OCI-LY1 (cell line): Measurements from ENCODE around the gene SLC27A1.

ENCODE experiments used
- EZH2 ChIP-seq: fragments of 200-600 bp; sonication (generic), shearing (Covaris generic); IDR thresholded peaks from 2 replicates; pipeline ENCODE4 v1.8.0; 2017; ENCODE audit warnings: borderline replicate concordance, mixed run types, mild to moderate bottlenecking, antibody characterized with exemption, low read length, moderate library complexity, mixed read lengths
- TF ChIP-seq, protein P1 (sequence below): fragments of 200-600 bp; sonication (generic), shearing (Covaris generic); IDR thresholded peaks from 2 replicates; pipeline ENCODE4 v1.5.1; 2017; ENCODE audit warnings: mild to moderate bottlenecking, antibody characterized with exemption, low read length, moderate library complexity, mixed read lengths

DNA sequence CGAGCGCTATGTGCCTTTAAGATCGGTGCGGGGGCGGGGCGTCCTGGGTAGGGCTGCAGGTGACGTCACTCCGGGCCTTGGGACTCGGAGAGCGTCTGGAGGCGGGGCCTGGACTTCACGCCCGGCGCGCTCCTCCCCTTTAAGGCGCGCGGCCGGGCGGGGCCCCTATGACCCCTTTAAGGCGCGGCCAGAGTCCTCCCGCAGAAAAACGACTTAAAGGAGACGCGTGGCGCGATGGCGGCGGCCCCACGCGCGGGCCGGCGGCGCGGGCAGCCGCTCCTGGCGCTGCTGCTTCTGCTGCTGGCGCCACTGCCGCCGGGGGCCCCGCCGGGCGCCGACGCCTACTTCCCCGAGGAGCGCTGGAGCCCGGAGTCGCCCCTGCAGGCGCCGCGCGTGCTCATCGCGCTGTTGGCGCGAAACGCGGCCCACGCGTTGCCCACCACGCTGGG, 85.2 kb downstream of the SLC27A1 start, which contains the start of gene COLGALT1:
- TF ChIP-seq EZH2 = no peak
- TF ChIP-seq, protein P1, sequence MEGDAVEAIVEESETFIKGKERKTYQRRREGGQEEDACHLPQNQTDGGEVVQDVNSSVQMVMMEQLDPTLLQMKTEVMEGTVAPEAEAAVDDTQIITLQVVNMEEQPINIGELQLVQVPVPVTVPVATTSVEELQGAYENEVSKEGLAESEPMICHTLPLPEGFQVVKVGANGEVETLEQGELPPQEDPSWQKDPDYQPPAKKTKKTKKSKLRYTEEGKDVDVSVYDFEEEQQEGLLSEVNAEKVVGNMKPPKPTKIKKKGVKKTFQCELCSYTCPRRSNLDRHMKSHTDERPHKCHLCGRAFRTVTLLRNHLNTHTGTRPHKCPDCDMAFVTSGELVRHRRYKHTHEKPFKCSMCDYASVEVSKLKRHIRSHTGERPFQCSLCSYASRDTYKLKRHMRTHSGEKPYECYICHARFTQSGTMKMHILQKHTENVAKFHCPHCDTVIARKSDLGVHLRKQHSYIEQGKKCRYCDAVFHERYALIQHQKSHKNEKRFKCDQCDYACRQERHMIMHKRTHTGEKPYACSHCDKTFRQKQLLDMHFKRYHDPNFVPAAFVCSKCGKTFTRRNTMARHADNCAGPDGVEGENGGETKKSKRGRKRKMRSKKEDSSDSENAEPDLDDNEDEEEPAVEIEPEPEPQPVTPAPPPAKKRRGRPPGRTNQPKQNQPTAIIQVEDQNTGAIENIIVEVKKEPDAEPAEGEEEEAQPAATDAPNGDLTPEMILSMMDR = no peak
